HG02884 (cell line): Measurements from ENCODE around the gene CPB2.

Source experiments
- ATAC-seq: cut with Tn5 transposase; IDR thresholded peaks from one replicate; pipeline ENCODE4 v1.9.1; 2021; ENCODE audit warnings: mild to moderate bottlenecking, moderate library complexity; ENCODE audit not compliant: unreplicated experiment

CPB2 gene

DNA sequence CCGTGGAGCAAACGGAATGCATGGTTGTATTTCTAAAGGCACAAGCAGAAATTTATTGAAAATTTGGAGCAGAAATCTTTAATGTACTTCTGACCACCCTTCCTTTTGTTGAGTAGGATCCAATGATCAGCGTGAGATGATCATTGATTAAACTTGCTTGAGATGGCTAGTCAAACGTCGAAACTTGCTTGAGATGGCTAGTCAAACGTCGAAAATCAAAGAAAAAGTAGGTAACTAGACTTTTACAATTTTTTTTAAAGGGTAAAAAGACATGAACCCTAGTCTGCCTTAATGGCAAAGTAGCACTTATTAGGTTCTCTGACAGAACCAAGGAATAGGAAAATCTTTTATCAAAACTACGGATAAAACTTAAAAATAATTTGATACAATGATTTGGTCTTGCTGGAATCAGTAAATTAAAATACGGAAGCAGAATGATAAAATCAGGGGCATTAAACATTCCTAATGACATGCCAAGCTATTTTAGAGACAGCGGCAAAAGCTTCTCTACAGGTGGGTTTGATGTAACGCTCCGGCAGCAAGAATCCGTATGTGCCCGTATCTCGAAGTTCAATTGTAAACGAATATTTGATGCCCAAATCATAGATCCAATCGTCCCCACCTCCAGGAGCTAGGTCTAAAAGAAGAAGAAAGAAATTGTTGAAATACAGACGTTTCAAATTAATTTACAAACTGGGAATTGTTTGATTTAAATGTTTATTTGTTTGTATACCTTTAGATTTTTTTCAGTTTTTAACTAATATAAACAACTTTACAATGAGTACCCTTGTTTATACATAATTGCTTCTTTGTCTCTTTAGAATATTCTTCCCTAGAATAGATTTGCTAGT, 51.4 kb downstream of the CPB2 start:
- no peak for ATAC-seq

- ATAC-seq: peak; percentile 99
These were observed 52.3 kb downstream of the CPB2 start, which contains the start of gene ZC3H13 for GRCh38 chr13:46052319-46053161. ZC3H13 (minus strand) TSS chr13:46052746; CDS start chr13:46045507, 7,239 bp downstream.

- peak; percentile 5 for ATAC-seq
These were observed 52.9 kb downstream of the CPB2 start for GRCh38 chr13:46051968-46052318.

DNA sequence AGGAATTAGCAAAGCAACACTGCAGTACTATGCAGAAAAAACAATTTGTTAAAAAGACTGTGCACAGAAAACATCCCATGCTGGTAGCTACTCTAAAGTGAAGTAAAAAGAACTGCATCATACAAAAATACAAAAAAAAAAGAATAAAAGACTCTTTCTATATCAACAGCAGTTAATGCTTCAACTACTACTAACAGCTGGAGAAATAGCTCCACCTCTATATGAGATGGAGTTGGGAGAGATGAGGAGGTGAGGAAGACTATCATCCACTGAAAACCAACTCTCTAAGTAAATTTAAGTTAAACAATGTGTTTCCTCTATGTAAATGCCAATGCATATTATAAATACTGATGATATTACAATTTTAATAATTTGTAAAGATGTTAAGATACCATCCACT, 54.1 kb downstream of the CPB2 start:
- ATAC-seq: no peak

GRCh38 chr13:46045424-46045823, 59.4 kb downstream of the CPB2 start:
- ATAC-seq: no peak

GRCh38 chr13:46043647-46044046, 61.2 kb downstream of the CPB2 start:
- ATAC-seq: no peak

GRCh38 chr13:46041419-46041839, 63.4 kb downstream of the CPB2 start:
- ATAC-seq: no peak

GRCh38 chr13:46040763-46041162, 64.1 kb downstream of the CPB2 start:
- no peak for ATAC-seq

- no peak for ATAC-seq
These were observed 65.2 kb downstream of the CPB2 start for GRCh38 chr13:46039411-46040182.

- no peak for ATAC-seq
These were observed 66.5 kb downstream of the CPB2 start for GRCh38 chr13:46038296-46038695.

DNA sequence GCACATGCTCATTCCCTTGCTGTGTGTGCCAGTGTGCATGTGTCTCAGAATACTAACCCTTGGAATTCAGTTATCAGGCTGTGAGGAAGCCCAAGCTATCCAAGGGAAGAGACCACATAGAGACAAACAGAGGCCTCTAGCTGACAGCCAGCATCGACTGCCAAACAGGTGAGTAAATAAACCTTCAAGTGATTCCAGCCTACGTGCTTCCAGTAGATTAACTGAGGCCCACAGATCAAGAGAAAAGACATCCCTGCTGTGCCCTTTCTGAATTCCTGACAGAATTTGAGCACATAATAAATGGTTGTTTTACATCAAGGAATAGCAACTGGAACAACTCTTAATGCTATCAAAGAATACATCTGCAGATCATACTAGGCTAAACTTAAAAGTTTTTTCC, 69.8 kb downstream of the CPB2 start:
- no peak for ATAC-seq

- ATAC-seq: no peak
These were observed 72.5 kb downstream of the CPB2 start for GRCh38 chr13:46032341-46032740.

GRCh38 chr13:46031581-46032263, 73.1 kb downstream of the CPB2 start:
- ATAC-seq: no peak

DNA sequence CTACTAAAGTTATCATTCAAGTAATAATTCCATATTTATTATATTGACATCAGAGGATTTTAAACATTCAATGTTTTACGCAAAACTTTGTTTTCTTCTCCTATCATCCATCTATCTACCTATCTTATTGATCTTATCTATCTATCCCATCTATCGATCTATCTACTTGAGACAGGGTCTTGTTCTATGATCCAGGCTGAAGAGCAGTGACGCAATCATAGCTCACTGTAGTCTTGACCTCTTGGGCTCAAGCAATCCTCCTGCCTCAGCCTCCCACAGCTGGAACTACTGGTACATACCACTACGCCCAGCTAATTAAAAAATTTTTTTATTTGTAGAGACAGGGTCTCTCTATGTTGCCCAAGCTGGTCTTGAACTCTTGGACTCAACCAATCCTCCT, 79.7 kb downstream of the CPB2 start:
- no peak for ATAC-seq

GRCh38 chr13:46022481-46022880, 82.4 kb downstream of the CPB2 start:
- no peak for ATAC-seq

GRCh38 chr13:46016216-46016615, 88.6 kb downstream of the CPB2 start:
- ATAC-seq: no peak

DNA sequence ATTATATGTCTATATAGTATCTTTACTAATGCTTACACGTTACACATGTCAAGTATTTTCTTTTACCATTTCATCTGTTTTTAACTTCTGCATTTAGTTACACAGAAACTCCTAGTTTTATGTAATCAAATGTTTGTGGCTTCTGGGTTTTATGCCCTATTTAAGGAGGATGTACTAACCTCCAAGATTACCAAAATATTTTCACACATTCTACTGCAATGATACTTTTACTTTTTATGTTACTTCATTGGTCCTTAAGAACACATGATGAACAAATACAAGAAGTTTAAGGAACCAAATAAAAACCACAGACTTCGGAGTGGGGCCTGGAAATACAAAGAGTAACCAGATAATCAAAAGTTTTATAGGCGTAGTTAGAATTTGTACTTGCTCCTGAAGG, 89.5 kb downstream of the CPB2 start:
- no peak for ATAC-seq

- ATAC-seq: no peak
These were observed 92.4 kb downstream of the CPB2 start for GRCh38 chr13:46012404-46012803.

- no peak for ATAC-seq
These were observed 94.7 kb downstream of the CPB2 start for GRCh38 chr13:46010148-46010547.

GRCh38 chr13:46008631-46009030, 96.2 kb downstream of the CPB2 start:
- no peak for ATAC-seq
